LoVo (cell line): ENCODE results near the gene APEH.

Source experiments
- DNase-seq: peaks from one replicate; pipeline ENCODE4 v3.0.0-alpha.2; 2016; ENCODE audit warnings: low spot score

APEH gene

GRCh38 chr3:49727924-49728361 is 53.8 kb downstream of the APEH start:
- DNase-seq = no peak

GRCh38 chr3:49729966-49730609 is 55.9 kb downstream of the APEH start:
- DNase-seq = no peak

- no peak for DNase-seq
These were observed 58.4 kb downstream of the APEH start for GRCh38 chr3:49732597-49732996.

GRCh38 chr3:49733551-49733950 is 59.4 kb downstream of the APEH start:
- DNase-seq = no peak
